Spleen (tissue), 11 donors: Measurements from ENCODE around the gene MOB1B. TPM values are rescaled to one million over a fixed set of nuclear protein-coding genes. Genes with fewer than 3 reads are reported as not detected.
"Not testable (repeated sequence)": the region's sequence is repeated elsewhere in the genome, so short reads cannot be mapped to it uniquely, and the experiment has no call there.

Experiments
- DNase-seq: peaks from one replicate; pipeline ENCODE4 v3.0.0-alpha.2; 2020
- H3K27ac ChIP-seq, 8 donors: fragments of 200-600 bp; sonication (generic) in 7 of 8; 1 replicate in 4 of 8; 2 replicates in 4 of 8; pipeline versions ENCODE4 v1.5.0 to v1.8.0; 2016 to 2021; ENCODE audit warnings: inconsistent platforms in 4 of 8, mild to moderate bottlenecking in 4 of 8, moderate library complexity in 1 of 8
- H3K27me3 ChIP-seq, 7 donors: fragments of 200-600 bp; sonication (generic) in 6 of 7; replicated peaks in 1 of 7; 1 replicate in 4 of 7; 2 replicates in 3 of 7; pipeline versions ENCODE4 v1.5.0 to v1.8.0; 2016 to 2021; ENCODE audit warnings: inconsistent platforms in 3 of 7, mild to moderate bottlenecking in 1 of 7
- H3K36me3 ChIP-seq, 6 donors: fragments of 200-600 bp; sonication (generic) in 5 of 6; 1 replicate in 4 of 6; 2 replicates in 2 of 6; pipeline versions ENCODE4 v1.5.0 to v1.8.0; 2016 to 2021; ENCODE audit warnings: inconsistent platforms in 2 of 6
- H3K4me1 ChIP-seq, 6 donors: fragments of 200-600 bp; sonication (generic) in 5 of 6; 1 replicate in 3 of 6; 2 replicates in 3 of 6; pipeline versions ENCODE4 v1.5.0 to v1.8.0; 2016 to 2021; ENCODE audit warnings: inconsistent platforms in 3 of 6
- H3K4me3 ChIP-seq, 8 donors: fragments of 200-600 bp; sonication (generic) in 7 of 8; 1 replicate in 4 of 8; 2 replicates in 4 of 8; pipeline versions ENCODE4 v1.5.0 to v1.8.0; 2016 to 2021; ENCODE audit warnings: inconsistent platforms in 4 of 8, mild to moderate bottlenecking in 4 of 8, moderate library complexity in 2 of 8
- H3K9me3 ChIP-seq, 8 donors: fragments of 200-600 bp; sonication (generic) in 7 of 8; 1 replicate in 4 of 8; 2 replicates in 4 of 8; pipeline versions ENCODE4 v1.5.0 to v1.8.0; 2016 to 2021; ENCODE audit warnings: inconsistent platforms in 4 of 8
- CTCF ChIP-seq, 11 experiments: fragments of 200-600 bp in 7 of 11; fragments of 450-650 bp in 4 of 11; sonication (generic) in 4 of 11; IDR thresholded peaks in 8 of 11; conservative IDR thresholded peaks in 3 of 11; 1 replicate in 7 of 11; 2 replicates in 4 of 11; pipeline versions ENCODE4 v1.4.0 to v1.8.0; 2016 to 2021; ENCODE audit warnings: antibody characterized with exemption in 11 of 11, inconsistent platforms in 4 of 11, mild to moderate bottlenecking in 1 of 11
- POLR2A ChIP-seq, 3 donors: fragments of 450-650 bp; IDR thresholded peaks; one replicate each; pipeline ENCODE4 v1.5.1; 2017; ENCODE audit warnings: antibody characterized with exemption in 3 of 3, mild to moderate bottlenecking in 1 of 3
- POLR2AphosphoS5 ChIP-seq, 3 donors: sonication (generic); formaldehyde crosslinking; IDR thresholded peaks; one replicate each; pipeline ENCODE4 v1.5.1; 2017; ENCODE audit warnings: antibody characterized with exemption in 3 of 3
- WGBS, 5 donors: extraction: QIAGEN DNeasy Blood & Tissue Kit in 3 of 5; methylation state at CpG; one replicate each; pipeline versions ENCODE4 v1.1.5 to v1.1.7; 2013 to 2018; 5-methylcytosine and 5-hydroxymethylcytosine counted together
- intact Hi-C: fragments of 100-400 bp; cut with DNase I; formaldehyde crosslinking; loops from one replicate; pipeline ENCODE4 v1.15.0; 2023; ENCODE audit warnings: low total_unique reads
- polyA plus RNA-seq, 3 donors: library from polyadenylated mRNA; stranded (reverse); fragments of 200-250 nt; gene quantifications; one replicate each; pipeline ENCODE4 v1.2.1, GENCODE V29; 2013
- total RNA-seq, 7 donors: library from RNA; depleted of rRNA in 3 of 7; stranded (reverse); fragments of >200 nt in 3 of 7; fragmentation: NEBNext Ultra II Directional in 4 of 7; extraction: Animal tissue kit (Norgen Biotek cat#: 25700) in 4 of 7; gene quantifications; one replicate each; pipeline versions ENCODE4 v1.1.0 to v1.2.1, GENCODE V29; 2016 to 2021
- donor health status: healthy with polysubstance abuse.
- donor health status: DM: no; HTN: no; CAD: no; lungs with moderate emphysema.
- donor health status: DM: no; HTN: no; CAD: no.
- donor health status: Bipolar disorder and iron deficiency.
- donor health status: healthy.
- donor health status: DM: no; HTN: no; CAD: no.
- donor health status: DM: yes; HTN: yes; CAD: no.

MOB1B gene
- total and polyA plus RNA-seq, 10 donors, result 3.5 to 29.6 (median 22.7) TPM

GRCh38 chr4:71009890-71010588 is 107.9 kb downstream of the MOB1B start:
- no peak overlapping the region for H3K4me3 ChIP-seq
- intact Hi-C loops, result loop anchor here (10.0 kb wide), 1 partner anchor 165 kb away; no protein-coding TSS in a partner anchor
- no peak for DNase-seq
- H3K36me3 ChIP-seq, result peaks cover 0 to 31% (median 2%) of the 10 kb centered on the region in 6 donors
- peaks cover 12 to 63% (median 38%) of the 10 kb centered on the region in 6 donors for H3K4me1 ChIP-seq
- peak overlapping the region in 2 of 8 donors; percentile 12 to 14 for H3K27ac ChIP-seq
- H3K9me3 ChIP-seq, result no peaks in the 10 kb centered on the region
- 5 to 10% (median 6%) methylated on average over 3 of the region's 3 CpGs for WGBS, 5 donors
- peak; percentile 45 to 79 (median 69) for TF ChIP-seq CTCF (IDR thresholded peaks at IDR 0.05 in 8 of 11, conservative IDR thresholded peaks at IDR 0.05 in 3 of 11)
- TF ChIP-seq POLR2AphosphoS5 (IDR thresholded peaks at IDR 0.05), result no peak
- H3K27me3 ChIP-seq, result no peaks in the 10 kb centered on the region

- no peak for DNase-seq
- Histone ChIP-seq H3K9me3 (no peaks in the 10 kb centered on the region), H3K27ac (no peak overlapping the region), H3K36me3 (peaks cover 0 to 31% (median 2%) of the 10 kb centered on the region in 6 donors), H3K4me3 (no peak overlapping the region), H3K4me1 (peaks cover 3 to 49% (median 25%) of the 10 kb centered on the region in 6 donors), H3K27me3 (no peaks in the 10 kb centered on the region)
- TF ChIP-seq POLR2AphosphoS5 (IDR thresholded peaks at IDR 0.05), result no peak
- TF ChIP-seq POLR2A (IDR thresholded peaks at IDR 0.05), result no peak
- intact Hi-C loops, result no loop called here
- 94 to 98% (median 97%) methylated on average over 4 of the region's 4 CpGs for WGBS, 5 donors
Observed at GRCh38 chr4:71011451-71011850, 109.3 kb downstream of the MOB1B start.

DNA sequence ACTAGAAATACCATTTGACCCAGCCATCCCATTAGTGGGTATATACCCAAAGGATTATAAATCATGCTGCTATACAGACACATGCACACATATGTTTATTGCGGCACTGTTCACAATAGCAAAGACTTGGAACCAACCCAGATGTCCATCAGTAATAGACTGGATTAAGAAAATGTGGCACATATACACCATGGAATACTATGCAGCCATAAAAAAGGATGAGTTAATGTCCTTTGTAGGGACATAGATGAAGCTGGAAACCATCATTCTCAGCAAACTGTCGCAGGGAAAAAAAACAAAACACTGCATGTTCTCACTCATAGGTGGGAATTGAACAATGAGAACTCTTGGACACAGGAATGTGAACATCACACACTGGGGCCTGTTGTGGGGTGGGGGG is 115.2 kb downstream of the MOB1B start:
- WGBS, 5 donors, result 98 to 100% (median 100%) methylated on average over 2 of the region's 2 CpGs
- intact Hi-C loops, result not testable (repeated sequence)

DNA sequence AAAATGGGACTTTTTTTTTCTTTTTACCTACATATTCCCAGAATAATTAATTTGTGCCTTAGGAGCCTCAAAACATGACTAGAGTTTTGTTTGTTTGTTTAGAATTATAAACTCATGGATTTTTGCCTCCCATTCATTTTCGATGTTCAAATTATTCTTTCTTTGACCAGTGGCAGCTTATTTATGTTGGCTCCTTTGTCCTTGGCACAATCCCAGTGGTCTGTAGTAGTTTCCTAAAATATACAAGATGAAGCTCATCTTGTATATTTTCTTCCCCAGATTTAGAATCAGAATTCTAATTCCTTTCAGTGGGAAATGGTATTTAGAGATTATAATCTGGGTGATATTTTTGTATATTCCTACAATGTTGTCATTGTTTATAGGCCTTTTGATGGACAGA is 118.4 kb downstream of the MOB1B start:
- peaks cover 0 to 8% (median 4%) of the 10 kb centered on the region in 8 donors for H3K9me3 ChIP-seq
- 61 to 81% (median 80%) methylated on average over 1 of the region's 1 CpG for WGBS, 5 donors
- DNase-seq, result no peak
- no peak for TF ChIP-seq POLR2A (IDR thresholded peaks at IDR 0.05)
- TF ChIP-seq CTCF (IDR thresholded peaks at IDR 0.05 in 8 of 11, conservative IDR thresholded peaks at IDR 0.05 in 3 of 11), result no peak
- no peak for TF ChIP-seq POLR2AphosphoS5 (IDR thresholded peaks at IDR 0.05)
- H3K27me3 ChIP-seq, result no peaks in the 10 kb centered on the region
- peaks cover 0 to 48% (median 15%) of the 10 kb centered on the region in 6 donors for H3K36me3 ChIP-seq
- intact Hi-C loops, result no loop called here
- H3K4me3 ChIP-seq, result no peak overlapping the region
- no peak overlapping the region for H3K27ac ChIP-seq
- peaks cover 0 to under 1% (median 0%) of the 10 kb centered on the region in 6 donors for H3K4me1 ChIP-seq

More for the DNA sequence above, 115.2 kb downstream of the MOB1B start:
- H3K27ac ChIP-seq, H3K27me3 ChIP-seq, H3K4me1 ChIP-seq, H3K9me3 ChIP-seq, DNase-seq, H3K4me3 ChIP-seq: not testable (repeated sequence)
- peaks cover 0 to 21% (median 1%) of the 10 kb centered on the region in 6 donors for H3K36me3 ChIP-seq

DNA sequence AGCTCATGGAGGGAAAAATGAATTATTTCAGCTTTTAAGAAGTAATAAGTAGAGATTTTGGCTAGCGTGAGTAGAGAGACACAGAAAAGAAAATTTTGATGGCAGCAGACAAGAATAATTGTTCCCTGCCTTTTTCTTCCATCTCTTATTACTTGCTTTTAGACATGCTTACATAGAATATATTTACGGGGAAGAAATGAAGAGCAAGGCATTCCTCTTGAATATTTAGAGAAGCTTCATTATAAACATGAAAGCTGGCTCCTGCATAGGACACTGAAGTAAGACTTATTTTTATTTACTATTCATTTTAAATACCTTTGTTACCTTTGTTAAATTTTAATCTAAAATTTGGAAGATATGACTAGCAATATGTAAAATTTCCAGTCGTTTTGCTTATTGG is 123.5 kb downstream of the MOB1B start:
- H3K36me3 ChIP-seq, result peaks cover 0 to 92% (median 43%) of the 10 kb centered on the region in 6 donors
- TF ChIP-seq CTCF (IDR thresholded peaks at IDR 0.05 in 8 of 11, conservative IDR thresholded peaks at IDR 0.05 in 3 of 11) (no peak), POLR2AphosphoS5 (IDR thresholded peaks at IDR 0.05) (no peak), POLR2A (IDR thresholded peaks at IDR 0.05) (no peak)
- 81 to 92% (median 84%) methylated on average over 3 of the region's 3 CpGs for WGBS, 5 donors
- intact Hi-C loops, result no loop called here
- no peaks in the 10 kb centered on the region for H3K27me3 ChIP-seq
- H3K4me3 ChIP-seq, result no peak overlapping the region
- DNase-seq, result no peak
- no peaks in the 10 kb centered on the region for H3K9me3 ChIP-seq
- H3K4me1 ChIP-seq, result peaks cover 0 to 13% (median 4%) of the 10 kb centered on the region in 6 donors
- no peak overlapping the region for H3K27ac ChIP-seq
